ENCODE measurements around the gene AOPEP. TPM values are rescaled to one million over a fixed set of nuclear protein-coding genes. Genes with fewer than 3 reads are reported as not detected.

The AOPEP gene
- total and polyA plus RNA-seq, 9 of the 15 experiments (the other 6 are each of a cell fraction or from before 2014, with no cell fraction given) = 4.5 to 19.3 (median 13.5) TPM

DNA sequence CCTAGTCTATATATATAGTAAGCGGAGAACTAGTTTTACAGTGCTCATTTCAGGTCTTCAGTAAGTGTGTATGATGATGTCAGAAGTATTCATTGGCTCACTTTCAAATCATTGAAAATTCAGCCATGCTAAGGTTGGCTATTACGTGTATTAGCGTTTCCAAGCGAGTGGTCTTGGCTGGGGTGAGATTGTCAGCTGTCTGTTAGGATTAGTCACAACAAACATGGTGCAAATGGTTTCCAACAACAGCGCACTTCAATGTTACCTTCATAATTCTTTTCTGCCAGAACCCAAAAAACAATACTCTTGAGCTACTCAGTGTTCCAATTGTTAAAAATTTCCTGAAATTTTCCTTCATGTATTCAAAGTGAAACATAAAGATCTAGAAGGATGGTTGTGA, 283.0 kb downstream of the AOPEP start (continued):
- TF ChIP-seq KDM5B (IDR thresholded peaks at IDR 0.05; ENCODE audit: insufficient replicate concordance, low read depth, low read length) (no peak), YY1 (IDR thresholded peaks at IDR 0.05; ENCODE audit: borderline replicate concordance in 1 of 3, control insufficient read depth in 1 of 3, extremely low read depth in 1 of 3, insufficient read depth in 3 of 3, insufficient read length in 1 of 3, insufficient replicate concordance in 2 of 3, low read depth in 1 of 3, low read length in 2 of 3) (no peak), SLC30A9 (CRISPR knock-in tag; IDR thresholded peaks at IDR 0.05) (no peak)
- TF ChIP-seq, protein P1, sequence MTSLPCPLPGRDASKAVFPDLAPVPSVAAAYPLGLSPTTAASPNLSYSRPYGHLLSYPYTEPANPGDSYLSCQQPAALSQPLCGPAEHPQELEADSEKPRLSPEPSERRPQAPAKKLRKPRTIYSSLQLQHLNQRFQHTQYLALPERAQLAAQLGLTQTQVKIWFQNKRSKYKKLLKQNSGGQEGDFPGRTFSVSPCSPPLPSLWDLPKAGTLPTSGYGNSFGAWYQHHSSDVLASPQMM (CRISPR knock-in tag; IDR thresholded peaks at IDR 0.05) = no peak

DNA sequence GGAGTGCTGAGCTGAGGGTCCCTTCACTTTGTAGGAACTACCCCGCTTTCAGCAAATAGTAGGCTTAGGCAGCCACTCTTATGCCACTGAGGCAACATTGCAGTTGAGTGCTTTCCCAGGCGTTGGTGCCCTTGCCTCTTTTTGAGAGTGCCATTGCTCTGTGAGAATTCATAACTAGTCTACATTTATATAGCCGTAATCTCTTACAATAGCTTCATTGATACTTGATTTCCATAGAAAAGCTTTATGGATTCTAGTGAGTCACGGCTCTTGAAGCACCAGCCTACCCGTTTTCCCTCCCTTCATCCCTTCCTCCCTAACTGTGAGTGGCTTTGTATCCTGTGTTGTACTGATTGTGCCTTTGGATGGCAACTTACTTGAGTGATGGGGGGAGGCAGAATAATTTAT, 283.9 kb downstream of the AOPEP start:
- no peak for DNase-seq (ENCODE audit: extremely low read depth in 1 of 4, low spot score in 3 of 4)
- Histone ChIP-seq H2AFZ (ENCODE audit: low read depth, low read length) (no peak overlapping the region), H3K9me1 (ENCODE audit: control insufficient read depth, insufficient read depth, low read length) (no peaks in the 10 kb centered on the region), H3K27ac (ENCODE audit: extremely low read depth, low read depth, low read length) (no peak overlapping the region), H3K4me2 (ENCODE audit: insufficient read depth, low read length) (no peak overlapping the region), H4K20me1 (replicated peaks; ENCODE audit: control insufficient read depth, insufficient read depth, low read length) (no peaks in the 10 kb centered on the region), H3K79me2 (ENCODE audit: control insufficient read depth, insufficient read depth, low read length) (0 out of 3 replicates have a peak, but pooled peaks cover 1% of the 10 kb centered on the region), H3K9ac (ENCODE audit: insufficient read depth in 1 of 2, low read depth in 2 of 2, low read length in 2 of 2) (no peak overlapping the region), H3K4me3 (no peak overlapping the region), H3K36me3 (ENCODE audit: control insufficient read depth, insufficient read depth, low read length) (peaks cover 2% of the 10 kb centered on the region; the same call in 1 of the 3 replicates), H3K9me3 (replicated peaks; ENCODE audit: control insufficient read depth, insufficient read depth, low read depth, low read length) (no peaks in the 10 kb centered on the region), H3K27me3 (ENCODE audit: control insufficient read depth in 2 of 2, insufficient read depth in 2 of 2, low read length in 2 of 2) (no peaks in the 10 kb centered on the region), H3K4me1 (replicated peaks in 1 of 2; ENCODE audit: control insufficient read depth in 2 of 2, insufficient read depth in 2 of 2, low read length in 2 of 2) (peaks cover 0 to under 1% of the 10 kb centered on the region in 2 experiments; a peak in 2 of 5 replicates)
- in situ Hi-C loops (cut with MboI) (no loop called here), intact Hi-C loops (cut with micrococcal nuclease) (no loop called here)
- FAIRE-seq = no peak
- BruUV-seq (replicated peaks) = no TSS peak
- no peak for ATAC-seq
- WGBS (ENCODE audit: insufficient coverage, low coverage, missing lambda C conversion rate) = 68% methylated on average over 5 of the region's 5 CpGs
- CTCF ChIA-PET (ENCODE audit: low intra/inter-chr PET ratio) = no interaction called here
- POLR2A ChIA-PET = interaction anchor here (1.7 kb wide), 1 partner anchor 9 kb away, joined by 3 read pairs; no protein-coding TSS in a partner anchor
- TF ChIP-seq RFX5 (IDR thresholded peaks at IDR 0.05; ENCODE audit: low read depth, low read length) (no peak), TRIM28 (IDR thresholded peaks at IDR 0.05) (no peak), XRCC3 (IDR thresholded peaks at IDR 0.05) (no peak), TEAD2 (tag; IDR thresholded peaks at IDR 0.05) (no peak)
- TF ChIP-seq, protein P2, sequence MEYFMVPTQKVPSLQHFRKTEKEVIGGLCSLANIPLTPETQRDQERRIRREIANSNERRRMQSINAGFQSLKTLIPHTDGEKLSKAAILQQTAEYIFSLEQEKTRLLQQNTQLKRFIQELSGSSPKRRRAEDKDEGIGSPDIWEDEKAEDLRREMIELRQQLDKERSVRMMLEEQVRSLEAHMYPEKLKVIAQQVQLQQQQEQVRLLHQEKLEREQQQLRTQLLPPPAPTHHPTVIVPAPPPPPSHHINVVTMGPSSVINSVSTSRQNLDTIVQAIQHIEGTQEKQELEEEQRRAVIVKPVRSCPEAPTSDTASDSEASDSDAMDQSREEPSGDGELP (CRISPR knock-in tag; IDR thresholded peaks at IDR 0.05; ENCODE audit: borderline replicate concordance) = no peak
- TF ChIP-seq, protein P3, sequence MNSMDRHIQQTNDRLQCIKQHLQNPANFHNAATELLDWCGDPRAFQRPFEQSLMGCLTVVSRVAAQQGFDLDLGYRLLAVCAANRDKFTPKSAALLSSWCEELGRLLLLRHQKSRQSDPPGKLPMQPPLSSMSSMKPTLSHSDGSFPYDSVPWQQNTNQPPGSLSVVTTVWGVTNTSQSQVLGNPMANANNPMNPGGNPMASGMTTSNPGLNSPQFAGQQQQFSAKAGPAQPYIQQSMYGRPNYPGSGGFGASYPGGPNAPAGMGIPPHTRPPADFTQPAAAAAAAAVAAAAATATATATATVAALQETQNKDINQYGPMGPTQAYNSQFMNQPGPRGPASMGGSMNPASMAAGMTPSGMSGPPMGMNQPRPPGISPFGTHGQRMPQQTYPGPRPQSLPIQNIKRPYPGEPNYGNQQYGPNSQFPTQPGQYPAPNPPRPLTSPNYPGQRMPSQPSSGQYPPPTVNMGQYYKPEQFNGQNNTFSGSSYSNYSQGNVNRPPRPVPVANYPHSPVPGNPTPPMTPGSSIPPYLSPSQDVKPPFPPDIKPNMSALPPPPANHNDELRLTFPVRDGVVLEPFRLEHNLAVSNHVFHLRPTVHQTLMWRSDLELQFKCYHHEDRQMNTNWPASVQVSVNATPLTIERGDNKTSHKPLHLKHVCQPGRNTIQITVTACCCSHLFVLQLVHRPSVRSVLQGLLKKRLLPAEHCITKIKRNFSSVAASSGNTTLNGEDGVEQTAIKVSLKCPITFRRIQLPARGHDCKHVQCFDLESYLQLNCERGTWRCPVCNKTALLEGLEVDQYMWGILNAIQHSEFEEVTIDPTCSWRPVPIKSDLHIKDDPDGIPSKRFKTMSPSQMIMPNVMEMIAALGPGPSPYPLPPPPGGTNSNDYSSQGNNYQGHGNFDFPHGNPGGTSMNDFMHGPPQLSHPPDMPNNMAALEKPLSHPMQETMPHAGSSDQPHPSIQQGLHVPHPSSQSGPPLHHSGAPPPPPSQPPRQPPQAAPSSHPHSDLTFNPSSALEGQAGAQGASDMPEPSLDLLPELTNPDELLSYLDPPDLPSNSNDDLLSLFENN (IDR thresholded peaks at IDR 0.05; ENCODE audit: low read depth in 2 of 2, low read length in 2 of 2) = no peak

Data from K562 (cell line).